HCT116 (cell line): ENCODE data around the gene SMDT1. TPM values are rescaled to one million over a fixed set of nuclear protein-coding genes. Genes with fewer than 3 reads are reported as not detected.
"Not testable (repeated sequence)": the region's sequence is repeated elsewhere in the genome, so short reads cannot be mapped to it uniquely, and the experiment has no call there.

Source experiments
- ATAC-seq: fragments of 200-7000 bp; cut with Tn5 transposase; 2 replicates; pipeline ENCODE4 v1.9.1; 2020; ENCODE audit warnings: mild to moderate bottlenecking, moderate library complexity
- BruUV-seq: library from RNA; stranded (reverse); fragments of 400-500 nt; replicated peaks from 2 replicates; lab custom pipeline; 2021; lab: Mats Ljungman, UMichigan
- CTCF ChIA-PET: fragments of 300-600 bp; sonication (Branson Sonifier 250); formaldehyde crosslinking; loops from one replicate; lab custom pipeline; 2021; ENCODE audit warnings: antibody characterized with exemption; lab: Charles Lee
- POLR2A ChIA-PET: fragments of 300-600, 350-600 bp; sonication (Branson Sonifier 250); formaldehyde crosslinking; loops from one replicate; lab custom pipeline; 2021; ENCODE audit warnings: antibody characterized with exemption; lab: Charles Lee
- RAD21 ChIA-PET, 2 experiments: fragments of 300-600 bp; sonication (Branson Sonifier 250); formaldehyde crosslinking; loops; one replicate each; lab custom pipeline; 2023; ENCODE audit warnings: low total read pairs in 2 of 2; ENCODE audit not compliant: uncharacterized antibody in 2 of 2, unreplicated experiment in 2 of 2, low non-redundant PET in 1 of 2; lab: Charles Lee
- DNase-seq: peaks from one replicate; pipeline ENCODE4 v3.0.0-alpha.2; 2010; ENCODE audit warnings: low read depth, low spot score
- H2AFZ ChIP-seq: fragments of 200-600 bp; shearing (Covaris generic), sonication (generic); 2 replicates; pipeline ENCODE4 v1.6.1; 2017; ENCODE audit warnings: low read depth, mixed run types, mixed read lengths, antibody characterized with exemption, low read length; ENCODE audit not compliant: poor library complexity, severe bottlenecking
- H3K27ac ChIP-seq: 2 replicates; pipeline ENCODE4 v1.5.1; 2012; ENCODE audit warnings: low read depth, low read length
- H3K27me3 ChIP-seq: fragments of 200-600 bp; sonication (generic); 2 replicates; pipeline ENCODE4 v1.6.1; 2016; ENCODE audit warnings: mixed run types, low read length, mixed read lengths; ENCODE audit not compliant: insufficient read depth
- H3K36me3 ChIP-seq, 2 experiments: fragments of 200-500 bp in 1 of 2; fragments of 200-600 bp in 1 of 2; sonication (Bioruptor generic) in 1 of 2; sonication (generic) in 1 of 2; 2 replicates each; pipeline versions ENCODE4 v1.5.1 to v1.6.1; 2014 to 2016; ENCODE audit warnings: low read length in 2 of 2, inconsistent platforms in 1 of 2, mixed read lengths in 1 of 2, mixed run types in 1 of 2; ENCODE audit not compliant: insufficient read depth in 2 of 2, control insufficient read depth in 1 of 2
- H3K4me1 ChIP-seq, 2 experiments: fragments of 200-600 bp in 1 of 2; sonication (generic) in 1 of 2; 2 replicates each; pipeline versions ENCODE4 v1.5.1 to v1.6.1; 2012 to 2017; ENCODE audit warnings: low read length in 2 of 2, inconsistent platforms in 1 of 2, mild to moderate bottlenecking in 1 of 2, mixed read lengths in 1 of 2, mixed run types in 1 of 2, moderate library complexity in 1 of 2; ENCODE audit not compliant: insufficient read depth in 2 of 2, control insufficient read depth in 1 of 2
- H3K4me2 ChIP-seq: fragments of 200-600 bp; sonication (generic); 2 replicates; pipeline ENCODE4 v1.6.1; 2017; ENCODE audit warnings: mixed run types, low read length, mixed read lengths
- H3K4me3 ChIP-seq, 2 experiments: fragments of 200-600 bp in 1 of 2; sonication (generic) in 1 of 2; replicated peaks in 1 of 2; 2 replicates each; pipeline ENCODE4 v1.5.1; 2011 to 2016; ENCODE audit warnings: low read length in 2 of 2, control low read depth in 1 of 2, low read depth in 1 of 2, mild to moderate bottlenecking in 1 of 2, mixed read lengths in 1 of 2, mixed run types in 1 of 2
- H3K79me2 ChIP-seq: fragments of 200-600 bp; sonication (generic); 2 replicates; pipeline ENCODE4 v1.6.1; 2017; ENCODE audit warnings: mild to moderate bottlenecking, mixed run types, low read length, moderate library complexity, mixed read lengths; ENCODE audit not compliant: insufficient read depth
- H3K9ac ChIP-seq: fragments of 200-600 bp; sonication (generic); 2 replicates; pipeline ENCODE4 v1.6.1; 2016; ENCODE audit warnings: low read length, mixed read lengths
- H3K9me2 ChIP-seq: fragments of 200-600 bp; sonication (generic), shearing (Covaris generic); 2 replicates; pipeline ENCODE4 v1.6.1; 2017; ENCODE audit warnings: mixed run types, mild to moderate bottlenecking, moderate library complexity; ENCODE audit not compliant: insufficient read depth
- H3K9me3 ChIP-seq, 2 experiments: fragments of 200-500 bp in 1 of 2; fragments of 200-600 bp in 1 of 2; sonication (Bioruptor generic) in 1 of 2; sonication (generic) in 1 of 2; 2 replicates each; pipeline ENCODE4 v1.6.1; 2014 to 2017; ENCODE audit warnings: low read length in 2 of 2, mixed read lengths in 2 of 2, inconsistent platforms in 1 of 2, low read depth in 1 of 2, mild to moderate bottlenecking in 1 of 2, mixed run types in 1 of 2, moderate library complexity in 1 of 2; ENCODE audit not compliant: control insufficient read depth in 1 of 2, insufficient read depth in 1 of 2
- H4K20me1 ChIP-seq: fragments of 200-600 bp; sonication (generic), shearing (Covaris generic); 2 replicates; pipeline ENCODE4 v1.6.1; 2017; ENCODE audit warnings: mixed run types, mild to moderate bottlenecking, moderate library complexity; ENCODE audit not compliant: insufficient read depth
- CBX3 ChIP-seq: IDR thresholded peaks from 2 replicates; pipeline ENCODE4 v1.6.1; 2012; ENCODE audit warnings: low read depth
- CEBPB ChIP-seq: IDR thresholded peaks from 2 replicates; pipeline ENCODE4 v1.6.1; 2012; ENCODE audit warnings: low read depth
- EGR1 ChIP-seq: IDR thresholded peaks from 2 replicates; pipeline ENCODE4 v1.6.1; 2012; ENCODE audit warnings: low read depth
- POLR2A ChIP-seq: IDR thresholded peaks from 2 replicates; pipeline ENCODE4 v1.7.0; 2011; ENCODE audit warnings: borderline replicate concordance; ENCODE audit not compliant: insufficient read depth, insufficient read length; ENCODE audit errors: extremely low read depth
- POLR2AphosphoS5 ChIP-seq: IDR thresholded peaks from 2 replicates; pipeline ENCODE4 v1.6.1; 2011; ENCODE audit warnings: mild to moderate bottlenecking, low read depth, low read length, moderate library complexity
- SIN3A ChIP-seq: IDR thresholded peaks from 2 replicates; pipeline ENCODE4 v1.6.1; 2012; ENCODE audit warnings: low read depth
- SP1 ChIP-seq: IDR thresholded peaks from 2 replicates; pipeline ENCODE4 v1.6.1; 2012; ENCODE audit warnings: low read depth
- SRF ChIP-seq: IDR thresholded peaks from 2 replicates; pipeline ENCODE4 v1.6.1; 2012; ENCODE audit warnings: low read depth
- TCF7L2 ChIP-seq: IDR thresholded peaks from 2 replicates; pipeline ENCODE4 v1.7.0; 2011; ENCODE audit warnings: borderline replicate concordance, inconsistent platforms; ENCODE audit not compliant: insufficient read depth, insufficient read length; ENCODE audit errors: extremely low read depth
- ZFX ChIP-seq: fragments of 450-650 bp; IDR thresholded peaks from 2 replicates; pipeline ENCODE4 v1.6.1; 2017
- intact Hi-C: fragments of 100-400 bp; cut with micrococcal nuclease; formaldehyde crosslinking; loops from 2 replicates; pipeline ENCODE4 v1.10.0; 2022
- total RNA-seq: library from RNA; stranded (reverse); gene quantifications from one replicate; pipeline ENCODE4 v1.2.1, GENCODE V29; 2021; ENCODE audit not compliant: unreplicated experiment
- TF ChIP-seq, protein P1 (sequence below): IDR thresholded peaks from 2 replicates; pipeline ENCODE4 v1.6.1; 2012

The SMDT1 gene
- total RNA-seq, 1 experiment from 2014 or later, result 51.9 TPM

- no peaks in the 10 kb centered on the region for H3K79me2 ChIP-seq
- ChIA-PET POLR2A (interaction anchor here (0.7 to 1.6 kb wide), 3 partner anchors 9 to 92 kb away, joined by 3 to 4 read pairs (median 4); partner anchors contain the start of gene SMDT1), RAD21 (no interaction called here), CTCF (interaction anchor here (1.3 kb wide), 1 partner anchor 10 kb away, joined by 3 read pairs; the partner anchor contains the start of gene SMDT1)
- H3K4me2 ChIP-seq, result peak overlapping the region; percentile 89
- no peaks in the 10 kb centered on the region for H3K27me3 ChIP-seq
- peaks cover 12 to 20% of the 10 kb centered on the region in 2 experiments for H3K4me1 ChIP-seq
- no peaks in the 10 kb centered on the region for H3K9me2 ChIP-seq
- peak overlapping the region; percentile 65 for H3K4me3 ChIP-seq
- ATAC-seq (peak; percentile 19; the same call in 1 of the 2 replicates), DNase-seq (no peak)
- H4K20me1 ChIP-seq, result no peaks in the 10 kb centered on the region
- TF ChIP-seq SIN3A, result no peak
- H3K9ac ChIP-seq, result peak overlapping the region; percentile 71
- peak overlapping the region; percentile 60 for H3K27ac ChIP-seq
- TSS peak; percentile 85 for BruUV-seq
- peaks cover 3 to 4% of the 10 kb centered on the region in 2 experiments; a peak in 3 of 4 replicates for H3K36me3 ChIP-seq
- no peak overlapping the region for H2AFZ ChIP-seq
- intact Hi-C loops, result no loop called here
- H3K9me3 ChIP-seq, result no peaks in the 10 kb centered on the region
Observed at GRCh38 chr22:42069801-42070516, 9.5 kb upstream of the SMDT1 start.

GRCh38 chr22:42070517-42071422, 8.7 kb upstream of the SMDT1 start, which contains the start of gene NAGA:
NAGA (minus strand) TSS chr22:42070812; CDS start chr22:42070297, 515 bp downstream.
- RAD21 ChIA-PET, result no interaction called here
- TSS peak; percentile 96 for BruUV-seq
- TF ChIP-seq CBX3, result peak; percentile 88; the same call in 1 of the 2 replicates
- TF ChIP-seq SRF, result peak; percentile 51; the same call in 1 of the 2 replicates
- TF ChIP-seq SIN3A, result 0 out of 2 replicates have a peak, but pooled peaks have one; percentile 38
- TF ChIP-seq, protein P1, sequence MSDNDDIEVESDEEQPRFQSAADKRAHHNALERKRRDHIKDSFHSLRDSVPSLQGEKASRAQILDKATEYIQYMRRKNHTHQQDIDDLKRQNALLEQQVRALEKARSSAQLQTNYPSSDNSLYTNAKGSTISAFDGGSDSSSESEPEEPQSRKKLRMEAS, result peak; percentile 95
- peak; percentile 74 for TF ChIP-seq POLR2AphosphoS5
- peak; percentile 76 for TF ChIP-seq POLR2A
- TF ChIP-seq ZFX, result 0 out of 2 replicates have a peak, but pooled peaks have one; percentile 50
- TF ChIP-seq EGR1, result peak; percentile 76
- no peak for TF ChIP-seq TCF7L2
- no peak for TF ChIP-seq CEBPB
- TF ChIP-seq SP1, result peak; percentile 46; the same call in 1 of the 2 replicates
- TF ChIP-seq, all 23 proteins: peak for 9
- DNase-seq (peak; percentile 92), ATAC-seq (peak; percentile 98)
- H3K9ac ChIP-seq, result peak within 1 kb of the TSS; percentile 71
- H3K4me2 ChIP-seq, result peak within 1 kb of the TSS; percentile 89
- no peaks in the 10 kb centered on the region for H4K20me1 ChIP-seq
- H3K9me2 ChIP-seq, result no peaks in the 10 kb centered on the region
- ChIA-PET CTCF (interaction anchor here (1.3 kb wide), 1 partner anchor 9 kb away, joined by 3 read pairs; the partner anchor contains the start of gene SMDT1), POLR2A (interaction anchor here (0.6 to 1.6 kb wide), 3 partner anchors 8 to 9 kb away, joined by 3 to 4 read pairs (median 4); partner anchors contain the start of gene SMDT1)
- H3K27me3 ChIP-seq, result no peaks in the 10 kb centered on the region
- peaks cover 0 to 3% of the 10 kb centered on the region in 2 experiments; a peak in 2 of 4 replicates for H3K36me3 ChIP-seq
- H2AFZ ChIP-seq, result no peak within 1 kb of the TSS
- H3K4me3 ChIP-seq, result peak within 1 kb of the TSS; percentile 65
- H3K79me2 ChIP-seq, result no peaks in the 10 kb centered on the region
- no peaks in the 10 kb centered on the region for H3K9me3 ChIP-seq
- peak within 1 kb of the TSS; percentile 66 for H3K27ac ChIP-seq
- intact Hi-C loops, result no loop called here
- H3K4me1 ChIP-seq, result peaks cover 12 to 20% of the 10 kb centered on the region in 2 experiments

DNA sequence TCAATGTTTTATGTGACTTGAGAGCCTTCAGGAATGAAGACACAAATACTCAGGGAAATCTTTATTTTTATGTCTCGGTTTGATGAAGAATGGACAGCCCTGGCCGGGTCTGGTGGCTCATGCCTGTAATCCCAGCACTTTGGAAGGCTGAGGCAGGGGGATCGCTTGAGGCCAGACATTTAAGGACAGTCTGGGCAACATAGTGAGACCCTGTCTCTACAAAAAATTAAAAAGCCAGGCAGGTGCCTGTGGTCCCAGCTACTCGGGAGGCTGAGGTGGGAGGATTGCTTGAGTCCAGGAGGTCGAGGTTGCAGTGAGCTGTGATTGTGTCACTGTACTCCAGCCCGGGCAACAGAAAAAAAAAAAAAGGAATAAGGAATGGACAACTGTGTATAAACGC, 8.0 kb upstream of the SMDT1 start:
- BruUV-seq, H3K9me3 ChIP-seq, H3K9me2 ChIP-seq, ATAC-seq, intact Hi-C loops, H4K20me1 ChIP-seq, H3K27me3 ChIP-seq, CTCF ChIA-PET, H3K36me3 ChIP-seq, H2AFZ ChIP-seq, RAD21 ChIA-PET, DNase-seq, H3K79me2 ChIP-seq: not testable (repeated sequence)
- Histone ChIP-seq H3K4me3 (peak overlapping the region in 1 of 2 experiments; percentile 65; a peak in 2 of 4 replicates), H3K4me1 (peaks cover 12 to 20% of the 10 kb centered on the region in 2 experiments), H3K9ac (peak overlapping the region; percentile 71), H3K4me2 (peak overlapping the region; percentile 89), H3K27ac (peak overlapping the region; percentile 66)
- POLR2A ChIA-PET, result interaction anchor here (0.6 kb wide), 1 partner anchor 8 kb away, joined by 4 read pairs; the partner anchor contains the start of gene SMDT1
